ENCODE results near the gene DAAM2. TPM values are rescaled to one million over a fixed set of nuclear protein-coding genes. Genes with fewer than 3 reads are reported as not detected.

Gene DAAM2
- total and polyA plus RNA-seq, 2 of the 8 experiments (the other 6 are each of a cell fraction or from before 2014, with no cell fraction given): 1.5 to 2.9 TPM

GRCh38 chr6:39786649-39787048 lies 5.5 kb upstream of the DAAM2 start:
- no peak overlapping the region for H2BK12ac ChIP-seq (ENCODE audit: low read depth, low read length)
- H3K36me3 ChIP-seq (ENCODE audit: control insufficient read depth in 2 of 4, insufficient read depth in 4 of 4, low read length in 3 of 4): no peaks in the 10 kb centered on the region
- H2AFZ ChIP-seq (ENCODE audit: low read length): no peak overlapping the region
- H4K5ac ChIP-seq (ENCODE audit: insufficient read length, low read depth, low read length): no peak overlapping the region
- no peak overlapping the region for H3K18ac ChIP-seq (ENCODE audit: extremely low read depth, low read length)
- CTCF ChIA-PET (ENCODE audit: partially characterized antibody): interaction anchor here (0.8 kb wide), 1 partner anchor 16 kb away, joined by 3 read pairs; no protein-coding TSS in a partner anchor
- H2BK5ac ChIP-seq (ENCODE audit: low read depth, low read length): no peak overlapping the region
- H2BK20ac ChIP-seq (ENCODE audit: low read length): no peak overlapping the region
- H3K9me3 ChIP-seq (ENCODE audit: insufficient read depth in 2 of 2, low read depth in 1 of 2, low read length in 1 of 2): no peaks in the 10 kb centered on the region
- no peak overlapping the region for H2BK15ac ChIP-seq (ENCODE audit: low read length)
- H3K4me3 ChIP-seq (ENCODE audit: extremely low read depth in 1 of 4, insufficient read depth in 2 of 4, low read depth in 3 of 4, low read length in 4 of 4): no peak overlapping the region
- WGBS, 2 experiments (ENCODE audit: extremely low coverage in 1 of 2, insufficient coverage in 1 of 2, insufficient read length in 1 of 2, insufficient replicate concordance in 2 of 2, low coverage in 1 of 2, low lambda C conversion rate in 2 of 2, missing lambda C conversion rate in 1 of 2): 91% methylated on average over 1 of the region's 1 CpG; no CpG with 5 or more reads in 1 of the 2 experiments
- H3K56ac ChIP-seq (replicated peaks; ENCODE audit: insufficient read length, low read depth, low read length): no peak overlapping the region
- H3K27ac ChIP-seq (ENCODE audit: low read depth, low read length): no peak overlapping the region
- H2BK120ac ChIP-seq (replicated peaks; ENCODE audit: low read depth, low read length): no peak overlapping the region
- no peaks in the 10 kb centered on the region for H4K20me1 ChIP-seq (replicated peaks in 1 of 2; ENCODE audit: control insufficient read depth in 1 of 2, insufficient read depth in 2 of 2, low read length in 2 of 2)
- no peaks in the 10 kb centered on the region for H3K79me1 ChIP-seq (ENCODE audit: low read depth, low read length)
- no peak overlapping the region for H3K9ac ChIP-seq (replicated peaks in 1 of 4; ENCODE audit: extremely low read depth in 1 of 4, low read depth in 3 of 4, low read length in 3 of 4)
- no peak overlapping the region for H3K14ac ChIP-seq (ENCODE audit: insufficient read length)
- DNase-seq (ENCODE audit: low read depth in 1 of 2, low spot score in 2 of 2): no peak
- H4K8ac ChIP-seq (ENCODE audit: extremely low read depth, insufficient read depth, low read length): no peak overlapping the region
- H3K27me3 ChIP-seq (replicated peaks in 1 of 4; ENCODE audit: control insufficient read depth in 3 of 4, extremely low read depth in 1 of 4, insufficient read depth in 3 of 4, low read length in 3 of 4): no peaks in the 10 kb centered on the region; a peak in 2 of 7 replicates
- no peak overlapping the region for H3K4me2 ChIP-seq (ENCODE audit: insufficient read depth in 1 of 2, low read depth in 2 of 2, low read length in 2 of 2)
- no peak overlapping the region for H2AK5ac ChIP-seq (ENCODE audit: low read depth, low read length)
- no peak overlapping the region for H4K91ac ChIP-seq (replicated peaks; ENCODE audit: insufficient read length, low read length)
- H3K23ac ChIP-seq (ENCODE audit: insufficient read length): no peak overlapping the region
- H3K23me2 ChIP-seq (ENCODE audit: low read depth, low read length): no peaks in the 10 kb centered on the region
- POLR2A ChIA-PET (ENCODE audit: partially characterized antibody): no interaction called here
- no peak for FAIRE-seq
- no peaks in the 10 kb centered on the region for H3K79me2 ChIP-seq (ENCODE audit: control insufficient read depth in 1 of 2, insufficient read depth in 2 of 2, low read length in 2 of 2)
- H3K4ac ChIP-seq (replicated peaks; ENCODE audit: insufficient read length, low read depth, low read length): no peak overlapping the region
- no peaks in the 10 kb centered on the region; a peak in 1 of 7 replicates for H3K4me1 ChIP-seq (replicated peaks in 1 of 4; ENCODE audit: control insufficient read depth in 3 of 4, insufficient read depth in 4 of 4, low read length in 3 of 4)
- TF ChIP-seq CHD1 (IDR thresholded peaks at IDR 0.05; ENCODE audit: low read depth, low read length) (no peak), BACH1 (IDR thresholded peaks at IDR 0.05; ENCODE audit: low read length) (no peak), SIN3A (conservative IDR thresholded peaks at IDR 0.05 in 1 of 2, IDR thresholded peaks at IDR 0.05 in 1 of 2; ENCODE audit: low read depth in 1 of 2, low read length in 2 of 2) (no peak), RNF2 (IDR thresholded peaks at IDR 0.05; ENCODE audit: borderline replicate concordance, low read depth, low read length, missing control alignments, poor library complexity, severe bottlenecking) (no peak), SP2 (IDR thresholded peaks at IDR 0.05; ENCODE audit: low read length) (no peak), POU5F1 (IDR thresholded peaks at IDR 0.05; ENCODE audit: low read depth, low read length) (no peak), SP4 (IDR thresholded peaks at IDR 0.05; ENCODE audit: low read length) (no peak), ATF3 (IDR thresholded peaks at IDR 0.05; ENCODE audit: insufficient read depth, low read depth, low read length) (no peak), ZNF274 (IDR thresholded peaks at IDR 0.05; ENCODE audit: borderline replicate concordance, extremely low read depth, low read length) (no peak), BRCA1 (IDR thresholded peaks at IDR 0.05; ENCODE audit: low read depth, low read length) (no peak), SRF (IDR thresholded peaks at IDR 0.05; ENCODE audit: low read depth, low read length) (no peak)
